Chondrocyte (in vitro differentiated cells): ENCODE measurements around the gene RTL10. TPM values are rescaled to one million over a fixed set of nuclear protein-coding genes. Genes with fewer than 3 reads are reported as not detected.

Source experiments
- DNase-seq: peaks from one replicate; pipeline ENCODE4 v3.0.0; 2021; ENCODE audit warnings: mixed read lengths, low spot score
- H3K27ac Mint-ChIP-seq: one replicate; pipeline ENCODE4 v1.8.0; 2021; ENCODE audit warnings: mild to moderate bottlenecking, moderate library complexity, mixed read lengths; ENCODE audit not compliant: unreplicated experiment
- H3K27me3 Mint-ChIP-seq: 2 replicates; pipeline ENCODE4 v1.8.0; 2021; ENCODE audit warnings: low read depth, mixed read lengths
- H3K36me3 Mint-ChIP-seq: 2 replicates; pipeline ENCODE4 v1.8.0; 2021; ENCODE audit warnings: low read depth, mixed read lengths
- H3K4me1 Mint-ChIP-seq: 2 replicates; pipeline ENCODE4 v1.8.0; 2021; ENCODE audit warnings: low read depth, mild to moderate bottlenecking, mixed read lengths
- H3K4me3 Mint-ChIP-seq: one replicate; pipeline ENCODE4 v1.8.0; 2021; ENCODE audit warnings: mild to moderate bottlenecking, moderate library complexity, mixed read lengths; ENCODE audit not compliant: unreplicated experiment
- H3K9me3 Mint-ChIP-seq: 2 replicates; pipeline ENCODE4 v1.8.0; 2021; ENCODE audit warnings: low read depth, mixed read lengths
- CTCF ChIP-seq: fragments of 200-600 bp; sonication (generic); IDR thresholded peaks from 2 replicates; pipeline ENCODE4 v1.5.0; 2021; ENCODE audit warnings: antibody characterized with exemption, mild to moderate bottlenecking, moderate library complexity
- total RNA-seq: library from RNA; stranded (reverse); gene quantifications from 3 replicates; pipeline ENCODE4 v1.2.1, GENCODE V29; 2021

The RTL10 gene
- total RNA-seq, 1 donor from 2014 or later: 15.6 TPM

GRCh38 chr22:19849835-19850762, 4.6 kb downstream of the RTL10 start:
- TF ChIP-seq CTCF: no peak
- H3K36me3 Mint-ChIP-seq: peaks cover 9% of the 10 kb centered on the region
- H3K27me3 Mint-ChIP-seq: no peaks in the 10 kb centered on the region
- H3K9me3 Mint-ChIP-seq: no peaks in the 10 kb centered on the region
- peaks cover 24% of the 10 kb centered on the region for H3K4me1 Mint-ChIP-seq
- H3K27ac Mint-ChIP-seq: no peak overlapping the region
- DNase-seq: no peak
- H3K4me3 Mint-ChIP-seq: no peak overlapping the region

- DNase-seq: no peak
- no peak for TF ChIP-seq CTCF
- Mint-ChIP-seq H3K9me3 (no peaks in the 10 kb centered on the region), H3K27me3 (no peaks in the 10 kb centered on the region), H3K36me3 (peaks cover 9% of the 10 kb centered on the region), H3K4me3 (no peak overlapping the region), H3K4me1 (peaks cover 34% of the 10 kb centered on the region), H3K27ac (no peak overlapping the region)
These were observed 6.1 kb downstream of the RTL10 start for GRCh38 chr22:19848298-19849224.

- peaks cover 29% of the 10 kb centered on the region for H3K4me1 Mint-ChIP-seq
- H3K36me3 Mint-ChIP-seq: peaks cover 9% of the 10 kb centered on the region
- no peak for DNase-seq
- TF ChIP-seq CTCF: no peak
- H3K4me3 Mint-ChIP-seq: no peak overlapping the region
- H3K27me3 Mint-ChIP-seq: no peaks in the 10 kb centered on the region
- no peaks in the 10 kb centered on the region for H3K9me3 Mint-ChIP-seq
- no peak overlapping the region for H3K27ac Mint-ChIP-seq
These were observed 7.4 kb downstream of the RTL10 start for GRCh38 chr22:19847345-19847632.

GRCh38 chr22:19846620-19847344, 7.9 kb downstream of the RTL10 start:
- DNase-seq: no peak
- H3K36me3 Mint-ChIP-seq: peaks cover 6% of the 10 kb centered on the region
- no peaks in the 10 kb centered on the region for H3K27me3 Mint-ChIP-seq
- TF ChIP-seq CTCF: no peak
- H3K27ac Mint-ChIP-seq: no peak overlapping the region
- peaks cover 25% of the 10 kb centered on the region for H3K4me1 Mint-ChIP-seq
- no peak overlapping the region for H3K4me3 Mint-ChIP-seq
- no peaks in the 10 kb centered on the region for H3K9me3 Mint-ChIP-seq
